SKM-1 (cell line): ENCODE results near the gene NPC2.
A peak's percentile ranks its signal among the peaks of the same experiment; 100 is the strongest.

Experiments used
- DNase-seq: peaks from one replicate; lab custom pipeline; 2025; ENCODE audit not compliant: unreplicated experiment; lab: John Stamatoyannopoulos, UW

Gene NPC2

DNA sequence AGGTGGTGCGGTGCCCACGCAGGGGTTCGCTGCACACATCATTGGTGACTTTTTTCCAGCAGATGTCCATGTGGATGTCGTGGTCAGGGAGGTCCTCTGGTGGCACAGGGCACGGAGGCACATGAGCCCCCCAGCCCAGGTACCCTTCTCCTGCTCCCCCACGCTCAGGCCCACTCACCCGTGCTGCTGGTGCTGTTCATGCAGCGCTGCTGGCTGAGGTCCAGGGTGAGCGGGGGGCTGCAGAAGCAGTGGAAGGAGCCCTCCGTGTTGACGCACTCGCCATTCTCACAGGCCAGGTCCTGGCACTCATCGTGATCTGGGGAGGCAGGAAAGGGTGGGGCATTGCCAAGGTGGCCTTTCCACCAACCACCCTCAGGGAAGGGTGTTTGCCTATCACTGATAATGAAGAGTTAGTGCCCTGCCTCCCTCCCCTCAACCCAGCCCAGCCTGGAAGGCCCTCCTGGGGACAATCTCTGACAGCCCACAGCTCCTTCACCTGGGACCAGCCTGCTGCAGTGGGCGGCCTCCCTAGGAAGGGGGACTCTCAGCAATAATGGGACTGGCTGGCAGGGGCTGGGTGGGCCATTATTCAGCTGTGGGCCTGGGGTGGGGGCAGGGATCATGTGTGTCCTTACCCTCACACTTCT, 10.3 kb upstream of the NPC2 start:
- no peak for DNase-seq

DNA sequence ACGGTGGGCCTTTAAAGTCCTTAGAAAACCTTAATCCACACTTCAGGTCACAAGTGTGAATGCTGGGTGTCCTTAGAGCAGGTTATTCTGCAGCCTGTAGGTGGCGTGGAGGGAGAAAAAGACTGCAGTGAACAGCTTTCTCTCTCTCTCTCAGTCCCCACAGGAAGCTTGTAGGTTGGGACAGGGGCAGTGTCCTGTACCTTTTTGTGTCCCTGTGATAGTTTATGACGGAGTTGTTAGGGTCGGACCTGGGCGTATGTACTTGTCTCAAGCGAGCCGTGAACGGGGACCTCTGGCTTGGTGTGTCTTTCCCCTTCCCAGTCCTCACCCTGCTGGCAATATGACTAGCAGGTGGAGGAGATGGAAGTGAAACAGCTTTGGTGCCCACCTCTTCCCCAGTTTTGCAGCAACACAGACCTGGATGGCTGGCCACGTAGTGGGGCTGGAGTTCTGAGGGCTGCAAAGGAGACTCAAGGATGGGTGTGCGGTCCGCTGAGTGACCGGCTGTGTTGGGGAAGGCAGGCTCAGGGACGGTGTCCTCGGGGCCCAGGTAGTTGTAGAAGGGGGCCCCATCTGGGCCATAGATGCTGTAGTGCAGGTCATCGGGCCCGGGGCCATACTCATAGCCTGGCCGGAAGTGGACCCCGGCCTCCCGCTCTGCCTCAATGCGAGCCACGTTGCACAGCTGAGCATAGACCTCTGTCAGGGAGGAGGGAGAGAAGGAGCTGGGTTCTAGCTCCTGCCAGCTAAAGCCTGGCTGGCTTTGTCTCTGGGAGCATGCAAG, 9.3 kb upstream of the NPC2 start:
- no peak for DNase-seq

DNA sequence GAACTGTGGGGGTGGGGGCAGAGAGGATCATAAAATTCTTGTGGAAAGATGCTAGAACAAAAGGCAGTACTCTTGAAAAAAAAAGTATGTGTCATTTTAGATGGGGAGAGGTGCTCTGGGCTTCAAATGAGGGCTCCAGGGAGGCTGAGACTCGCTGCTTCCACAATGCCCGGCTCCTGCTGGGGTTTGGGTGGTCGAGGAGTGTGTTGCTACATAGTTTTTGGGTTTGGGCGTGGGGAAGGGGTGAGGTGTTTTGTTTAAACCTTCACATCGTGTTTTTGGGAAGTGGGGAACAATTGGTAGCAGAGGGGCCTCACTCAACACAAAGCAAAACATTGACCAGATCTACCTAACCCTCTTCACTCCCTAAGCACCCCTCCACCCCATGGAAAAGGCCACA, 8.6 kb upstream of the NPC2 start:
- no peak for DNase-seq

DNA sequence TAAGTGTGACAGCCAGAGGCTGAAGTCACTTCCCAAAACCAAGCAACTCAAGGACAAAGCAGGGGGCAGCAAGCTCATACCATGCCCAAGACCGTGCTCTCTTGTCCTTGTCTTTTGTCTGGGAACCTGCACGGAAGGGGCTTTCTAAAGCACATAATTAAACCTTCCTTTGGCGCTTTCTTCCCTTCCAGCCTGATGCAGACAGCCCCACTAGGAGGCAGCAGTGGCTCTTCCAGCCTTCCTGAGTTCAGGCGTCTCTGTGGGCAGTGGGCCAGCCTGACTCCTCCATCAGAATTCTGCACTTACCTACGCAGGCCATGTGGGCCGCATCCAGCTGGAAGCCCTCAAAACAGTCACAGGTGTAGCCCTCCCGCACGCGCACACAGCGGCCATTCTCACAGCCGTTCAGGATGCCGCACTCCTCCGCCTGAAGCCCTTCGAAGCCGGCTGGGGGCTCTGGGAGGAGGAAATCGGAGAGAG, 8.1 kb upstream of the NPC2 start:
- no peak for DNase-seq

DNA sequence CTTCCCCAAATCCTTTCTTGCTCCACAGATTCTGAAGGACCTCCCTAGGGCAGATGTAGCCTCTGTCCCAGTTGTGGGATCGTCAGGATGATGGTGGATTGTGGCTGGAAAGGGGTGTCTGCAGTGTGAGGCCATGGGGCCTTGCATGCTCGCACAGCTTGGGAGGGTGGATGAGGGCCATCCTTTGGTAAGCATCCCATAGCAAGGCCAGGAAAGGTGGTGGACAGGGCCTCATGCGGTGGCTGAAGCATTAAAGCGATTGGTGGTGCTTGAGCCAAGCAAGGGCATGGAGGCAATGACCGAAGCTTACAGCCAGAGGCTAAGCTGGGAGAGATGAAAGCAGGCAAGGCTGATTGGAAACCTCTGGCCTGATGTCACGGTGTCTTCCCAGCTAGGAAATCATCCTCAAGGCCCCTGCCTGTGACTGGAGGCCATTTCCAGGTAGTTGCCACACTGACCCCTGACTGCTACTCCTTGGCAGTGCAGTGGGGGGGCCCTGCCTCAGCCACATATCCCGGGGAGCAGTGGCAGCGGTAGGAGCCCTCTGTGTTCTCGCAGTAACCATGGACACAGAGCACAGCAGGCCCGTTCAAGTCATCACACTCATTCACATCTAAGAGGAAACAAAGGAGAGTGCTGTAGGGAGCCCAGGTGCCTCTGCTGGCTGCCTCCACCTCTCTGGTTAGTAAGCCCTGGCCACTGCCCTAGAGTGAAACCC, 7.5 kb upstream of the NPC2 start:
- DNase-seq = no peak

DNA sequence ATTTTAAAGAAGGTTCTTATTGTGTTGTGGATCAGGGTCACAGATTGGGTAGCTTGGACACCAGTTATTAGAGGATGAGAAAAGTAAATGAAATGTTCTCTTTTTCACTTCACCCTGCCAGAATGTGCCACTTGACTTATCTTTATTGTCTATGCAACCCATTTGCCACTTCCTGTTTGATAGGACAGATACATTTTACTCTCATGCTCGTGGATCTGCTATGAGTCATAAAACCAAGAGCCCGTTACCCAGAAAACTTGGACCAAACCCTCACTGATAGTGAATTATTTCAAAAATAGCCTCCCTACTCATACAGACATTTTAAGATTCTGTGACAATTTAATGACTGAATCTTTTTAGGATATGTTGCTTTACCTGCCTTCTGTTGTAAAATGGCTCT, 2.3 kb upstream of the NPC2 start:
- no peak for DNase-seq

DNA sequence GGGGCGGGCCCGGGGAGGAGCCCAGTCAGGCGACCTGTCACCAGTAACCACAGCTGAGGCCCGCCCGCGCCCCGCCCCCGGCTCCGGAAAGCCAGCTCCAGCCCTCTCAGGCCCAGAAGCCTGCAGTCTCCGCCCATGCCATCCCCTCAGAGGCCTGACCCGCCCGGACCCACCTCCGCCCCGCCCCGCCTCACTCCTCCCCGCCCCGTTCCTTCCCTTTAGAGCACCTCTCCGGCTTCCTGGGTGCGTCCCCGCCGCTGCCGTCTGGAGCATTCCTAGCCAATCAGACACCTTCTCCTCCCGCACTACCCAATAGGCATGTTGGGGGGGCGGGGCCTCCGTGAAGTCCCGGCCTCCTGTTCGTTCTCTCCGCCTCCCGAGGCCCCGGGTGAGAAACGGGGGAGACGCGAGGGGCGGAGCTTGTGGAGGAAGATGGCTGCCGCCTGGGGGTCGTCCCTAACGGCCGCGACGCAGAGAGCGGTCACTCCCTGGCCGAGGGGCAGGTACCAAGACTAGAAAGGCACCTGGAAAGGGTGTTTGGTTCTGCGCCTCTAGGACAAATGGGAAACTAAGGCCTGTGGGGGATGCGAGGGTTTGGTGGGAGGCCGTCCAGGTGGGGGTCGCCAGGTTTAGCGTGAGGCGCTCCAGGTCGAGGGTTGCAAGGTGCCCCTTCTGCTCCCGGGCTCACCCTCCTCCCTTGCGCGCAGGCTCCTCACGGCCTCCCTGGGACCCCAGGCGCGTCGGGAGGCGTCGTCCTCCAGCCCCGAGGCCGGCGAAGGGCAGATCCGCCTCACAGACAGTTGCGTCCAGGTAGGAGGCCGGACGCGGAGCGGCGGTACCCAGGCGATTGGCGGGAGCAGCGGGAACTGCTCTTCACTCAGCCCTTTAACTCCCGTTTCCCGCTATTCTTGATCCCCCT, 497 bp upstream of the NPC2 start, which contains the start of gene ISCA2:
ISCA2 (plus strand) TSS at position 423 of the 919 bp plus-strand sequence; CDS start at position 433, 10 bp downstream.
- DNase-seq = peak; percentile 76

DNA sequence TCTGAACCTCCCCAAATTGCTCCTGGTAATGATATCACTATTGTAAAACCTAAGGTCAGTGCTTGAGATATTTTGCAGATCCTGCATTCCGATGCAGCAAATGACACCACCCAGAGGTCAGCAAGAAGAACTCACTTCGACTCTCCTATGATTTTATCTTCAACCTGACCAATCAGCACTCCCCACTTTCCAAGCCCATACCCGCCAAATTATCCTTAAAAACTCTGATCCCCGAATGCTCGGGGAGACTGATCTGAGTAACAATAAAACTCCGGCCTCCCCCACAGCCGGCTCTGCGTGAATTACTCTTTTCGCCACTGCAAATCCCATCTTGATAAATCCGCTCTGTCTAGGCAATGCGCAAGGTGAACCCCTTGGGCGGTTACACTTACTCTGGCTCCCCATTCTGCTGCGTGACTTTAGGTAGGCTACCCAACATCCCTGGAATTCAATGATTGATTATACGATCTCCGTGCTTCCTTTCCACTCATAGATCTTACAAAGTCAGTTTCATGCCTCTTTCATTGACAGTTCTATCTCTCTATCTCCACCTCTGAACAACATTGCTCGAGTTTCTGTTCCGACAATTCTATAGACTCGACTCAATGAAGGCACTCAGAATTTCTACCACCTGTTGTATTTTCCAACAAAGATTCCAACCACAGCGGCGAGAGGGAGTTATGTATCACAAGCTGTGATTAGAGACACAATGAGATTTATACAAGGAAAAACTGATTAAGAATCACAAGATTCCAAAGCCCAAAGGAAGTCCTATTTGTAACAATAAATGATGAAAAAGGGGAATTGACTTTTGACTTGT, 939 bp downstream of the NPC2 start:
- DNase-seq = no peak

DNA sequence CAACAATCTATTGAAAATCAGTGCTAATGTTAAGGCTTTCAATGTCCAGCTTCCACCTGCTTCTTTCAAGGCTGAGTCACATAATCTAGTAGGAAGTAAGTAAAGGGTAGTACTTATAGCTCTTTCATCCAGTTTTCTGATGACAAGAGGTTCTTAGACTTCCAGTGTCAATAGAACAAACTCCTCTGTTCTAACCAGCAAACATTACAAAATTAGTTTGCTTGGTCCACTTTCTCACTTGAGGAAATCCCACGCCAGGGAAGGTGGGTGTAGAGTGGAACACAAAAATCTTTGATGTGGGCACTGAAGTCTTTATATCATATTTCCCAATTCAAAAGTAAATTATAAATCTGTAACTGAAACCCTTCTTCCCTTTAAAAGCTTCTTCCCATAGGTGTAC, 2.6 kb downstream of the NPC2 start:
- no peak for DNase-seq

DNA sequence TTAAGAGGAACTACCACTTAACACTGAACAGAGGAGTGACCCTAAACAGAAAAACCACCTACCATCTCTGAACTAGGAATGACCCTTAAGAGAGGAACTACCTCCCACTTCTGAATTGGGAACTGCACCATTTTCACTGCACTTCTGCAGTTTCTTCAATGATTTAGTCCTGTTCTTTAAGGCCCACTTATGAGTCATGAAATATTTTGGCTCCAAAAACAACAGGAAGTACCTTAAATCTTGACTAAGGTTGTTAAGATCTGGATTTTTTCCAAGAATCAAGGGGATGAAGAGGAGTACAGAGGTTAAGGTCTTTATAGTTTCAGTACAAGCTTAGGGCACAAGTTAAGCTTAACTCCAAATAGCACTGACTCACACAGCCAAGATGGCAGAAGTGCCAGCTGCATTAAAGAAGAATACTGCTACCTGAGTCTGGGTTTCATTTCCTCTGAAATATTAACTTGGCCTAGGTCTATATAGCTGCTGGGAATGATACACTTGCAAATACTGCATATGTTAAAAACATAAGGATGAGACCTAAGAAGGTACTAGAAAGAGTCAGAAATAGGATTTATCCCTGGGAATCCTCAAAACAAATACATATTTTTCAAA, 4.2 kb downstream of the NPC2 start:
- DNase-seq = peak; percentile 25

DNA sequence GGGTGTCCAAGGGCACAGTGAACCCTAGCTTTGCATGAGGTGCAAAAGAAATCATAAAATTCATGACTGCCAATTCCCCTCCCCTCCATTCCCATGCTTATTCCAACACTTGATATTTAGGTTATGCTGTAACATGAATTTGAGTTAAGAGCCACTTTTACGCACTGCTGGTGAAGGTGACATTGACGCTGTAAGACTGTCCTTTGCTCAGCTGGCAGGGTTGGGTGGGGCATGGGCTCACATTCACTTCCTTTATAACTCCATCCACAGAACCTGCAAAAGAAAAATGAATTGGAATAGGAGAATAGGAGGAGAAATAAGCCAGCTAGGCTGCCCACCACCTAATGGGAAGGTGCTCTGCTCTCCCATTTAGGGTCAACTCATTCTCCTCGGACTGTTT, 6.9 kb downstream of the NPC2 start:
- no peak for DNase-seq

DNA sequence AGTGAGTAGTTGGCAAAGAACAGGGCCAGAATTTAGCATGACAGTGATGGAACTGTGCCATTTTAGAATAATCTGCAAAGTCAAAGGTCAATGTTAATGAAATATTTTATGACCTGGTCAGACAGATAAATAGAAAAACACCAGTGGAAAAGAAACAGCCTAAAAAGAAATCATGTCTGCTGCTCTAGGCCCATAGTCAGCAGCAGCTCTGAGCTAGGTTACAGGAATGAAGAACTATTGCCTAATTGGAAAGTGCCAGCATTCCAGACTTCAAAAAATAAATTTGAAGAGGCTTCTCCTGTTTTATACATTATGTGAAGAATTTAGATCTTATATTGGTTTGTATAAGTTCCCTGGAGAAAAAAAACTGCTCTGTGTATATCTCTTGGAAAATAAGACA, 9.8 kb downstream of the NPC2 start:
- no peak for DNase-seq

DNA sequence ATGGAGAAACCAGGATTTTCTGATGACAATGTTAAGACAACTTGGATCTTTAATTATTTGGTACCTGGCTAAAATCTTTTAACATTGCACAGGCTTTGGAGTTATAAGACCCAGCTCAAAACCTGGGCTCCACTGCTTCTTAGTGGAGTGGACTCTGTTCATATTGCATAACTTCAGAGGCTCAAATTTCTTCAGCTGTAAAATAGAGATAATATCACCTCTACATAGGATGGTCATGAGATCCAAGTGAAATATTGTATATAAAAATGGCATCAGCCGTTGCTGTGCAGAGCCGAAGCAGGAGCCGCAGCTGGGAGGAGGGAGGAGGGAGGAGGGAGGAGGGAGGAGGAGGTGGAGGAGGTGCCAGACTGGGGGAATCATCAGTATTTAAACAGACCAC, 10.5 kb downstream of the NPC2 start:
- DNase-seq = no peak

DNA sequence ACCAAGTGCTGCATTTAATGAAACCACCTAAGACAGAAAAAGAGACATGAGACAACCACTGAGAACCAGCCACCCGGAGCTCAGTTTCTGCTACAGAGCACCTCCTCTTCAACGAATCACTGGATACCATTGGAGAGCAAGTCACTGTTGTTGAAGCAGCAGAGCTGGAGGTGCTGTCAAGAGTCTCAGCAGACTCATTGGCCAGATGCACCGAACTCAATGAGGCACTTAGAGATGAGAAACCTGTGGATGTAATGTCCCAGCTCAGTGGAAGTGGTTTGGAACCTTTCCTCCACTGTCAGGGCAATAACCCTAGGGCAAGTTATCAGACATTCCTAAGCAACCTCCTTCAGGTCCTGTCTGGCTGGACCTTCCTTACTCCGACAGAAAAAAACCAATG, 13.1 kb downstream of the NPC2 start:
- no peak for DNase-seq

DNA sequence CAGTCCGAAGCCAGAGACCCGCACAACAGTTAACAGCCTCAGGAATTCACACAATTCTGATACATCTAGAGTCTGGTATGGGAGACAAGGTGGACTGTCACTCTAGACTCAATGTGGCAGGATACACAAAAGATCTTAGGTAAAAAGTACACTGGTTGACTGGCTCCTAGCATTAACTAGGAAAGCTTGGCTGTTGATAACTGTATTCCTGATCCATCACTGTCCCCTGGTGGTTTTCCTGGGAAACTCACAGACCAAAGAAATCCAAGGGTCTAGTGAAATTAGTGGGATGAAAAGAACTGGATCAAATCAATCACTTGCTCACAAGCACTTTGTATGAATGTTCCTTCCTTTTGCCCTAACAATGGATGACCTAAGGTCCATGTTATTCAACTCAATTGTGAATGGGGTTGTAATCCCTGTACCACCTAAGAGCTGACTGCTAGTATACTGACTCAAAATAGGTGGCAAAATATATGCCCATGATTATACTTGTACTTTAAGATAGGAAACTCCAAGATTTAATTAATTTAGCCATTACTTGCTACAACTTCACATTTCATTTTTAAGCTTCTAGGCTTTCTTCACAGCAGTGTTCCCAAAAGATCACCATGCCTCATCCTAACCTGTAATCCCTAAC, 14.0 kb downstream of the NPC2 start:
- DNase-seq = no peak

DNA sequence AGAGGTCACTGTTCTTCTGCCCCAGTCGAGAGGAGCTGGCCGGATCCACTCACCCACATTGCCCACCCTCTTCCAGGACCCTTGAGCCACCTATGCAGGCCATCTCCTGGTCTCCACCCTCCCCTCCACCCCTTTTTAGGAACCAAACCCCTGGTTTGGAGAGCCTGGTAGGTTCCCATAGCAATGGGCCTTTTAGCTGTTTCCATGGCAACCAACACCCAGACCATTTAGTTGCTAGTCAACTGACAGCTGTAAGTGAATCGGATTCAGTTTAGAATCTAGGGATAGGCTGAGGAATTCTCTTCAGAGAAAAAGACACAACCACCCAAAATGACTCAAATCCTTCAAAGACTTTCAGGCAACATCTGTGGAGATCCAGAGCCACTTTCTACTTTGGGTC, 16.5 kb downstream of the NPC2 start:
- no peak for DNase-seq

DNA sequence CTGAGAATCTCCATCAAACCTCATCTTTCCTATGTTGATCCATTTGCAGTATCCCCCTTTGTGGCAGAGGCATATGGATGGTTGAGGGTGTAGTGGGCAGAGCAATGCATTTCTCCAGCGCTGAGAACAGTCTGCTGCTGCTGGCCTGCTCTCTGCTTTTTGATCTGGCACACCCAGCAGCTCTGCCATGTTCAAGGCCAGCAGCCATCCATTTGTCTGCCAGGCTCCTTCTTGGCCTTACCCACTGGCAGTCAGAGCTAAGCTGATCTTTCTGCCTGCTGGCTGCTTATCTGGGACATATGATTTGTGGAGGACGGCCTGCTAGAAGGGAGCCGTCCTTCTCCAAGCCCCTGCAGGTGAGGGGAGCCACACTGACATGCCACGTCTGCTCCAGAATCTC, 17.0 kb downstream of the NPC2 start:
- no peak for DNase-seq

DNA sequence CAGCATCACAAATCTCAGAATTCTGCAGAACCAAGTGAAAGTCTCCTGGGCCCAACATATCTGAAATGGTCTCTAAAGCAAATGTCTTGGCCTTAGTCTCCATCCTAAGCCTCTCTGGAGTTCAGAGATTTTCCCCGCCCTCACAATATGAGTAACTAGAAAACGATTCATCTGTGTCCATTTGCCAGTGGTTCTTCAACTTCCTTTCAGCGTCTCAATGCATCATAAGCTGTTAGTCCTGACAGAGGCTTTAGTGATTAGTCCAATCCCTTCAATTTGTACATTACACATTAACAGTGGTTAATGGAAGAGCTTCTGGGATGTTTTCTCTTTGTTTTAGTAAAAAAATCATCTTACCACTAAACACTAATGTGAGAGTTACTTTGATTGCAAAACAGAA, 17.4 kb downstream of the NPC2 start:
- no peak for DNase-seq

DNA sequence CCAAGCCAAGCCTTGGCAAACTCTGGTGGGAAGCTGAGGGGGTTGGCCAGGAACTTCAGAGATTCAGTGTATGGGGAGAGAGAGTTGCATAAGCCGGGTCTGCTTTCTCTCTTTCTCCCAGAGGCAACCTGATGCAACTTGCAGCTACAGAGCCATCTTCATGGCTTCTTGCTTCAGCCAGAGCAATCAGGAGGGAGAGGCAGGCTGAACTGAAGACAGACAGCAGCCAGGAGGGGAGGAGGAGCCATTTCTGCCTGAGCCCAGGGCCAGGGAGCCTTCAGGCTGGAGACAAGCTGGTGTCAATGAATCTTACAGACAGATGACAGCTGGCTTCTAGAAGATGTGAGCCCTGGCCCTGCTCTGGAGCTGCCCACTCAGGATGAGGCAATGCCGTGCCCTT, 18.7 kb downstream of the NPC2 start:
- no peak for DNase-seq
